IMR-90 (cell line): ENCODE measurements around the gene PAEP.

Experiments used
- CEBPB ChIP-seq: IDR thresholded peaks from 2 replicates; pipeline ENCODE4 v1.6.1; 2012; ENCODE audit warnings: low read depth, low read length, improper control_type of control experiment
- ELK1 ChIP-seq: fragments of 150-350 bp; IDR thresholded peaks from 2 replicates; pipeline ENCODE4 v1.6.1; 2016; ENCODE audit warnings: low read depth, mild to moderate bottlenecking, low read length, moderate library complexity, borderline replicate concordance
- MAFK ChIP-seq: IDR thresholded peaks from 2 replicates; pipeline ENCODE4 v1.6.1; 2012; ENCODE audit warnings: low read depth, low read length, improper control_type of control experiment
- MAZ ChIP-seq: IDR thresholded peaks from 2 replicates; pipeline ENCODE4 v1.6.1; 2012; ENCODE audit warnings: low read depth, mild to moderate bottlenecking, low read length, improper control_type of control experiment, moderate library complexity, borderline replicate concordance
- MXI1 ChIP-seq: IDR thresholded peaks from 2 replicates; pipeline ENCODE4 v1.6.1; 2012; ENCODE audit warnings: low read depth, mild to moderate bottlenecking, low read length, moderate library complexity, borderline replicate concordance
- POLR2A ChIP-seq: IDR thresholded peaks from 2 replicates; pipeline ENCODE4 v1.6.1; 2012; ENCODE audit warnings: mild to moderate bottlenecking, low read depth, low read length
- RAD21 ChIP-seq: IDR thresholded peaks from 2 replicates; pipeline ENCODE4 v1.6.1; 2012; ENCODE audit warnings: low read length, improper control_type of control experiment
- RCOR1 ChIP-seq: IDR thresholded peaks from 2 replicates; pipeline ENCODE4 v1.6.1; 2012; ENCODE audit warnings: mild to moderate bottlenecking, low read length, improper control_type of control experiment; ENCODE audit not compliant: insufficient replicate concordance
- RFX5 ChIP-seq: IDR thresholded peaks from 2 replicates; pipeline ENCODE4 v1.8.0; 2012; ENCODE audit warnings: low read depth, mild to moderate bottlenecking, low read length, moderate library complexity
- TF ChIP-seq, protein P1 (sequence below): conservative IDR thresholded peaks from 2 replicates; pipeline ENCODE4 v1.5.1; 2012; ENCODE audit warnings: mild to moderate bottlenecking, low read depth, low read length, improper control_type of control experiment
- TF ChIP-seq, protein P2 (sequence below): fragments of 150-350 bp; IDR thresholded peaks from 2 replicates; pipeline ENCODE4 v1.6.1; 2017; ENCODE audit warnings: mild to moderate bottlenecking, antibody characterized with exemption, low read length, low read depth

- TF ChIP-seq, protein P1, sequence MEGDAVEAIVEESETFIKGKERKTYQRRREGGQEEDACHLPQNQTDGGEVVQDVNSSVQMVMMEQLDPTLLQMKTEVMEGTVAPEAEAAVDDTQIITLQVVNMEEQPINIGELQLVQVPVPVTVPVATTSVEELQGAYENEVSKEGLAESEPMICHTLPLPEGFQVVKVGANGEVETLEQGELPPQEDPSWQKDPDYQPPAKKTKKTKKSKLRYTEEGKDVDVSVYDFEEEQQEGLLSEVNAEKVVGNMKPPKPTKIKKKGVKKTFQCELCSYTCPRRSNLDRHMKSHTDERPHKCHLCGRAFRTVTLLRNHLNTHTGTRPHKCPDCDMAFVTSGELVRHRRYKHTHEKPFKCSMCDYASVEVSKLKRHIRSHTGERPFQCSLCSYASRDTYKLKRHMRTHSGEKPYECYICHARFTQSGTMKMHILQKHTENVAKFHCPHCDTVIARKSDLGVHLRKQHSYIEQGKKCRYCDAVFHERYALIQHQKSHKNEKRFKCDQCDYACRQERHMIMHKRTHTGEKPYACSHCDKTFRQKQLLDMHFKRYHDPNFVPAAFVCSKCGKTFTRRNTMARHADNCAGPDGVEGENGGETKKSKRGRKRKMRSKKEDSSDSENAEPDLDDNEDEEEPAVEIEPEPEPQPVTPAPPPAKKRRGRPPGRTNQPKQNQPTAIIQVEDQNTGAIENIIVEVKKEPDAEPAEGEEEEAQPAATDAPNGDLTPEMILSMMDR: no peak
- TF ChIP-seq POLR2A (no peak), RFX5 (no peak), RCOR1 (no peak), RAD21 (no peak), MAZ (no peak), CEBPB (no peak), MAFK (no peak), ELK1 (no peak), MXI1 (no peak)
- TF ChIP-seq, protein P2, sequence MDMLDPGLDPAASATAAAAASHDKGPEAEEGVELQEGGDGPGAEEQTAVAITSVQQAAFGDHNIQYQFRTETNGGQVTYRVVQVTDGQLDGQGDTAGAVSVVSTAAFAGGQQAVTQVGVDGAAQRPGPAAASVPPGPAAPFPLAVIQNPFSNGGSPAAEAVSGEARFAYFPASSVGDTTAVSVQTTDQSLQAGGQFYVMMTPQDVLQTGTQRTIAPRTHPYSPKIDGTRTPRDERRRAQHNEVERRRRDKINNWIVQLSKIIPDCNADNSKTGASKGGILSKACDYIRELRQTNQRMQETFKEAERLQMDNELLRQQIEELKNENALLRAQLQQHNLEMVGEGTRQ: no peak
Measured at GRCh38 chr9:135536216-135536615, 25.3 kb upstream of the PAEP start.
